HuH-7 (cell line): ENCODE data around the gene TOX3.

ENCODE experiments used
- DNase-seq: peaks from one replicate; pipeline ENCODE4 v3.0.0; 2011; ENCODE audit warnings: low spot score

The TOX3 gene

DNA sequence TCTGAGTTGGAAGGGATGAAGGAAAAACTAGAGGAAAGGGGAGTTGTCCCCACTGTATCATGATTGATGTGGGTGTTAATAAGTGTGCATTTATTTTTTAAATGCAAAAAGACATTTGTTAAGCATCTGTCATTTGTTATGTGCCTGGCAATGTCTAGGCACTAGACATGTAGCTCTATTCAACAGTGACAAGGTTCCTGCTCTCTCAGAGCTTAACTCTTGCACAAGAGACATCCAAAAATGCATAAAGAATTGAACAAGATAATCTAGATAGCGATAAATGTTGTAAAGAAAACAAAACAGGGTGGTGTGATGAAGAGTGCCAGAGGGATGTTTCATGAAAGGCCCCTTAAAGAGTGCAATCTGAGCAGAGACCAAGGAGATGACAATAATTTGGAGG is 148.9 kb downstream of the TOX3 start:
- DNase-seq: no peak

DNA sequence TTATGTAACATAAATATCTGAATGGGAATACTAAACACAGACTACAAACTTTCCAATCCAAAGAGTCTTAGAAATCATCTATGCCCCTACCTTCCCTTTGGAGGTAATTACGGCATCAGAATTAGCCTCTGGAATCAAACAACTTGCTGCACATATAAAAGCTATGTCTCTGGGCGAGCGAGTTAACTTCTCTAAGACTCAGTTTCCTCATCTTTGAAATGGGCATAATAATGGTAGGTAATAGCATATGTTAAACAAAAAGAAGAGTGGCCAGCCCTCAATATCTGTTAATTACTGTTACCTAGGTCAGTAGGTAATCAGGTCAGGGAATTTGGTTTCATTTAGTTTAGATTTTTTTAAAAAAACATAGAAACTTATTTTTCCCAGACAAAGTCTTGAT is 153.5 kb downstream of the TOX3 start:
- no peak for DNase-seq

DNA sequence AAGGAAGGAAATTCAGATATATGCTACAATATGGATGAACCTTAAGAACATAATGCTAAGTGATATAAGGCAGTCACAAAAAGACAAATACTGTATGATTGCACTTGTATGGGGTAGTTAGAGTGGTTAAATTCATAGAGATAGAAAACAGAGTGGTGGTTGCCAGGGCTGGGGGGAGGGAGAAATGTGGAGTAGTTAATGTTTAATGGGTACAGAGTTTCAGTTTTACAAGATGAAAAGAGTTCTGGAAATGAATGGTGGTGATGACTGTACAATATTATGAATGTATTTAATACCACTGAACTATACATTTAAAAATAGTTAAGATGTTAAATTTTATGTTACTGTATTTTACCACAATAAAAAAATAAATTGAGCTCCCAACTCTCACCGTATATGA is 157.9 kb downstream of the TOX3 start:
- DNase-seq: no peak
